GM12878 (cell line): ENCODE measurements around the gene ZFP91.

Experiments
- CHD1 ChIP-seq: IDR thresholded peaks from 2 replicates; pipeline ENCODE4 v1.6.1; 2012; ENCODE audit warnings: low read depth, low read length, improper control_type of control experiment
- CTCF ChIP-seq, 3 experiments: IDR thresholded peaks in 2 of 3; conservative IDR thresholded peaks in 1 of 3; 2 replicates each; pipeline ENCODE4 v1.5.1; 2011; ENCODE audit warnings: low read depth in 3 of 3, low read length in 3 of 3, mild to moderate bottlenecking in 3 of 3, control low read depth in 2 of 3, moderate library complexity in 2 of 3, inconsistent platforms in 1 of 3, mixed read lengths in 1 of 3; ENCODE audit not compliant: control insufficient read depth in 2 of 3, insufficient read depth in 1 of 3; ENCODE audit errors: extremely low read depth in 1 of 3
- MTA3 ChIP-seq: IDR thresholded peaks from 2 replicates; pipeline ENCODE4 v1.6.1; 2012; ENCODE audit warnings: low read length, inconsistent platforms, borderline replicate concordance
- POLR2A ChIP-seq: IDR thresholded peaks from 2 replicates; pipeline ENCODE4 v1.6.1; 2011; ENCODE audit warnings: low read depth, mild to moderate bottlenecking, low read length
- POU2F2 ChIP-seq: IDR thresholded peaks from 3 replicates; pipeline ENCODE4 v1.6.1; 2011; ENCODE audit warnings: low read depth, mild to moderate bottlenecking, low read length, borderline replicate concordance
- SPI1 ChIP-seq: IDR thresholded peaks from 2 replicates; pipeline ENCODE4 v1.6.1; 2011; ENCODE audit warnings: low read depth, mild to moderate bottlenecking, low read length, moderate library complexity, borderline replicate concordance; ENCODE audit not compliant: insufficient read depth
- TARDBP ChIP-seq: IDR thresholded peaks from 2 replicates; pipeline ENCODE4 v1.6.1; 2016; ENCODE audit warnings: borderline replicate concordance

DNA sequence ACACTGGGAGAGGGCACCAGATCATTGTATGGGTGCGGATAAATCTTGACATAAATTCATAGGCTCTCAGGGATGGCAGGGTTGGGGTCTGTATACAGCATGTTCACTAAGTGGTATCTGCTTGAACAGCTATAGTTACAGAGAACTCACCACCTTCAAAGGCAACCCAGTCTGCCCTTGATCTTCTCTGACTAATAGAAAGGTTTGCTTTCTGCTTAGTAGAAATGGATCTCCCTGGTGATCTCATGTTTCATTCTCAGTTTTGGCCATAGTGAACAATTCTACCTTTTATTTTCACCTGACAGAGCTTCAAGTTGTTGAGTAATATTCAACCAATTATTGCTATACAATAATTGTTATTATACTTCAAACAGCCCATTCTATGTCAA lies 76.0 kb downstream of the ZFP91 start:
- no peak for TF ChIP-seq CTCF (IDR thresholded peaks at IDR 0.05 in 2 of 3, conservative IDR thresholded peaks at IDR 0.05 in 1 of 3; ENCODE audit: control insufficient read depth in 2 of 3, extremely low read depth in 1 of 3, insufficient read depth in 1 of 3, low read depth in 3 of 3, low read length in 3 of 3)
- TF ChIP-seq POLR2A, result no peak
- TF ChIP-seq CHD1, result no peak
- no peak for TF ChIP-seq POU2F2
- no peak for TF ChIP-seq TARDBP
- TF ChIP-seq SPI1, result no peak
- no peak for TF ChIP-seq MTA3
